ENCODE data around the gene CEP85L. TPM values are rescaled to one million over a fixed set of nuclear protein-coding genes. Genes with fewer than 3 reads are reported as not detected.

Gene CEP85L
- polyA plus RNA-seq, 1 of the 3 experiments (the other 2 are of a cell fraction) = 1.1 TPM

DNA sequence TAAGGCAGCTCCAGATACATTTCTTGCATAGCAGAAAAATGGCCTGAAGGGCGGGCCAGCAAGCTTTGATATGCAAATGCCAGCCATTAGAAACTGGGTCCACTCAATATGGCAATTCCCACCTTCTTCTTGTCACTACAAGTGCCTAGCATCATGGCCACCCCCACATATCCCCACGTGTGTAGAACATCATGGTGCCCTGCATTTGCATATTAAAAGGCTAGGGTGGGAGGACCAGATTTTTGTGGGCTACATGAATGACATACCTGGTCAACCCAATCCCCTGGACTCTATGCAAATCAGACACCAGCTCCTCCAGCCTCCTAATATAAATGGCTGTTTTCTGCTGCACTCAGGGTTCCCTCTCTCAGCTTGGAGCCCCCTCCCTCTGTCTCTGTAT, 71.6 kb downstream of the CEP85L start:
- no peaks in the 10 kb centered on the region for H3K79me2 ChIP-seq (ENCODE audit: insufficient read depth)
- TF ChIP-seq EZH2phosphoT487 (IDR thresholded peaks at IDR 0.05; ENCODE audit: borderline replicate concordance, low read depth) (no peak), EP300 (IDR thresholded peaks at IDR 0.05; ENCODE audit: borderline replicate concordance in 1 of 2, low read depth in 1 of 2, low read length in 1 of 2) (no peak), RFX5 (IDR thresholded peaks at IDR 0.05; ENCODE audit: low read length) (no peak), MEF2A (IDR thresholded peaks at IDR 0.05; ENCODE audit: borderline replicate concordance, low read depth) (no peak)
- TF ChIP-seq, protein P1, sequence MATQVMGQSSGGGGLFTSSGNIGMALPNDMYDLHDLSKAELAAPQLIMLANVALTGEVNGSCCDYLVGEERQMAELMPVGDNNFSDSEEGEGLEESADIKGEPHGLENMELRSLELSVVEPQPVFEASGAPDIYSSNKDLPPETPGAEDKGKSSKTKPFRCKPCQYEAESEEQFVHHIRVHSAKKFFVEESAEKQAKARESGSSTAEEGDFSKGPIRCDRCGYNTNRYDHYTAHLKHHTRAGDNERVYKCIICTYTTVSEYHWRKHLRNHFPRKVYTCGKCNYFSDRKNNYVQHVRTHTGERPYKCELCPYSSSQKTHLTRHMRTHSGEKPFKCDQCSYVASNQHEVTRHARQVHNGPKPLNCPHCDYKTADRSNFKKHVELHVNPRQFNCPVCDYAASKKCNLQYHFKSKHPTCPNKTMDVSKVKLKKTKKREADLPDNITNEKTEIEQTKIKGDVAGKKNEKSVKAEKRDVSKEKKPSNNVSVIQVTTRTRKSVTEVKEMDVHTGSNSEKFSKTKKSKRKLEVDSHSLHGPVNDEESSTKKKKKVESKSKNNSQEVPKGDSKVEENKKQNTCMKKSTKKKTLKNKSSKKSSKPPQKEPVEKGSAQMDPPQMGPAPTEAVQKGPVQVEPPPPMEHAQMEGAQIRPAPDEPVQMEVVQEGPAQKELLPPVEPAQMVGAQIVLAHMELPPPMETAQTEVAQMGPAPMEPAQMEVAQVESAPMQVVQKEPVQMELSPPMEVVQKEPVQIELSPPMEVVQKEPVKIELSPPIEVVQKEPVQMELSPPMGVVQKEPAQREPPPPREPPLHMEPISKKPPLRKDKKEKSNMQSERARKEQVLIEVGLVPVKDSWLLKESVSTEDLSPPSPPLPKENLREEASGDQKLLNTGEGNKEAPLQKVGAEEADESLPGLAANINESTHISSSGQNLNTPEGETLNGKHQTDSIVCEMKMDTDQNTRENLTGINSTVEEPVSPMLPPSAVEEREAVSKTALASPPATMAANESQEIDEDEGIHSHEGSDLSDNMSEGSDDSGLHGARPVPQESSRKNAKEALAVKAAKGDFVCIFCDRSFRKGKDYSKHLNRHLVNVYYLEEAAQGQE (IDR thresholded peaks at IDR 0.05; ENCODE audit: low read depth, low read length) = no peak
- no peak overlapping the region for H3K27ac ChIP-seq (ENCODE audit: low read depth in 2 of 2, low read length in 1 of 2)
- no peaks in the 10 kb centered on the region for H4K20me1 ChIP-seq (ENCODE audit: insufficient read depth)
- H3K4me2 ChIP-seq = no peak overlapping the region
- H3K36me3 ChIP-seq (replicated peaks in 1 of 2; ENCODE audit: control insufficient read depth in 1 of 2, insufficient read depth in 2 of 2, low read length in 1 of 2) = peaks cover 0 to 4% of the 10 kb centered on the region in 2 experiments
- WGBS (ENCODE audit: low lambda C conversion rate) = 89% methylated on average over 1 of the region's 2 CpGs
- ChIA-PET CTCF (interaction anchor here (0.7 to 2.1 kb wide), 15 partner anchors 9 to 604 kb away, joined by 3 to 38 read pairs (median 5); partner anchors contain the start of gene PLN), POLR2A (no interaction called here)
- 0 out of 2 replicates have a peak, but pooled peaks cover 7% of the 10 kb centered on the region for H3K9me3 ChIP-seq
- DNase-seq = no peak
- no peaks in the 10 kb centered on the region for H3F3A ChIP-seq (replicated peaks; ENCODE audit: insufficient read depth)
- no peaks in the 10 kb centered on the region for H3K9me2 ChIP-seq
- no peak overlapping the region for H2AFZ ChIP-seq (ENCODE audit: low read depth)
- no peak overlapping the region for H3K9ac ChIP-seq
- no peaks in the 10 kb centered on the region for H3K27me3 ChIP-seq (ENCODE audit: insufficient read depth)
- no peaks in the 10 kb centered on the region for H3K4me1 ChIP-seq (ENCODE audit: control insufficient read depth in 1 of 2, insufficient read depth in 2 of 2, low read depth in 1 of 2, low read length in 1 of 2)
- H3K4me3 ChIP-seq (ENCODE audit: low read depth in 2 of 2, low read length in 1 of 2) = no peak overlapping the region

DNA sequence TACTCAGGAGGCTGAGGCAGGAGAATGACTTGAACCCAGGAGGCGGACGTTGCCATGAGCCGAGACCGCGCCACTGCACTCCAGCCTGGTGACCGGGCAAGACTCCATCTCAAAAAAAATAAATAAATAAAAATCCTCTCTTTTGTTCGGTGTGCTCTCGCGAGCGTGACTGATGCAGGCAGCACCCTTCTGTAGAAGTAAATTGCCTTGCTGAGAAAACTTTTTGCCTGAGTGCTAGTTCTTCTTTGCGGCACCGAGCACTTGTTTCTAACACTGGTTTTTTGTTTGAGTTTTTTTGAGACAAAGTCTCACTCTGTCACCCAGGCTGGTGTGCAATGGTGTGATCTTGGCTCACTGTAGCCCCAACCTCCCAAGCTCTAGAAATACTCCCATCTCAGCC, 72.8 kb downstream of the CEP85L start:
- no peak overlapping the region for H3K9ac ChIP-seq
- no peak overlapping the region for H3K27ac ChIP-seq (ENCODE audit: low read depth in 2 of 2, low read length in 1 of 2)
- ChIA-PET CTCF (interaction anchor here (1.1 to 1.2 kb wide), 2 partner anchors 13 to 295 kb away, joined by 4 read pairs; no protein-coding TSS in a partner anchor), POLR2A (no interaction called here)
- H3K79me2 ChIP-seq (ENCODE audit: insufficient read depth) = 0 out of 2 replicates have a peak, but pooled peaks cover 7% of the 10 kb centered on the region
- H3K4me1 ChIP-seq (ENCODE audit: control insufficient read depth in 1 of 2, insufficient read depth in 2 of 2, low read depth in 1 of 2, low read length in 1 of 2) = no peaks in the 10 kb centered on the region
- H3K9me2 ChIP-seq = no peaks in the 10 kb centered on the region
- H3K4me2 ChIP-seq = no peak overlapping the region
- 94% methylated on average over 12 of the region's 12 CpGs for WGBS (ENCODE audit: low lambda C conversion rate)
- H3K36me3 ChIP-seq (replicated peaks in 1 of 2; ENCODE audit: control insufficient read depth in 1 of 2, insufficient read depth in 2 of 2, low read length in 1 of 2) = peaks cover 0 to 4% of the 10 kb centered on the region in 2 experiments
- H3K9me3 ChIP-seq = peaks cover 15% of the 10 kb centered on the region; the same call in 1 of the 2 replicates
- TF ChIP-seq, protein P2, sequence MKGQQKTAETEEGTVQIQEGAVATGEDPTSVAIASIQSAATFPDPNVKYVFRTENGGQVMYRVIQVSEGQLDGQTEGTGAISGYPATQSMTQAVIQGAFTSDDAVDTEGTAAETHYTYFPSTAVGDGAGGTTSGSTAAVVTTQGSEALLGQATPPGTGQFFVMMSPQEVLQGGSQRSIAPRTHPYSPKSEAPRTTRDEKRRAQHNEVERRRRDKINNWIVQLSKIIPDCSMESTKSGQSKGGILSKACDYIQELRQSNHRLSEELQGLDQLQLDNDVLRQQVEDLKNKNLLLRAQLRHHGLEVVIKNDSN (IDR thresholded peaks at IDR 0.05; ENCODE audit: borderline replicate concordance, low read depth) = no peak
- TF ChIP-seq NFIC (IDR thresholded peaks at IDR 0.05; ENCODE audit: borderline replicate concordance) = no peak
- TF ChIP-seq TAF1 (IDR thresholded peaks at IDR 0.05; ENCODE audit: borderline replicate concordance, low read depth, low read length) = no peak
- no peak for TF ChIP-seq TEAD4 (IDR thresholded peaks at IDR 0.05; ENCODE audit: borderline replicate concordance, insufficient read depth)
- TF ChIP-seq, protein P3, sequence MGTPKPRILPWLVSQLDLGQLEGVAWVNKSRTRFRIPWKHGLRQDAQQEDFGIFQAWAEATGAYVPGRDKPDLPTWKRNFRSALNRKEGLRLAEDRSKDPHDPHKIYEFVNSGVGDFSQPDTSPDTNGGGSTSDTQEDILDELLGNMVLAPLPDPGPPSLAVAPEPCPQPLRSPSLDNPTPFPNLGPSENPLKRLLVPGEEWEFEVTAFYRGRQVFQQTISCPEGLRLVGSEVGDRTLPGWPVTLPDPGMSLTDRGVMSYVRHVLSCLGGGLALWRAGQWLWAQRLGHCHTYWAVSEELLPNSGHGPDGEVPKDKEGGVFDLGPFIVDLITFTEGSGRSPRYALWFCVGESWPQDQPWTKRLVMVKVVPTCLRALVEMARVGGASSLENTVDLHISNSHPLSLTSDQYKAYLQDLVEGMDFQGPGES (IDR thresholded peaks at IDR 0.05; ENCODE audit: low read depth, low read length) = no peak
- TF ChIP-seq MXI1 (IDR thresholded peaks at IDR 0.05; ENCODE audit: low read depth, low read length) = no peak
- no peak for TF ChIP-seq FOSL2 (IDR thresholded peaks at IDR 0.05; ENCODE audit: borderline replicate concordance, low read depth)
- TF ChIP-seq TCF12 (IDR thresholded peaks at IDR 0.05) = no peak
- TF ChIP-seq MEF2A (IDR thresholded peaks at IDR 0.05; ENCODE audit: borderline replicate concordance, low read depth) = no peak
- no peak for TF ChIP-seq YY1 (IDR thresholded peaks at IDR 0.05; ENCODE audit: low read depth)
- DNase-seq = no peak
- peaks cover 6% of the 10 kb centered on the region for H3F3A ChIP-seq (replicated peaks; ENCODE audit: insufficient read depth)
- no peaks in the 10 kb centered on the region for H3K27me3 ChIP-seq (ENCODE audit: insufficient read depth)
- no peak overlapping the region for H2AFZ ChIP-seq (ENCODE audit: low read depth)
- no peak overlapping the region for H3K4me3 ChIP-seq (ENCODE audit: low read depth in 2 of 2, low read length in 1 of 2)
- H4K20me1 ChIP-seq (ENCODE audit: insufficient read depth) = no peaks in the 10 kb centered on the region

Measured in SK-N-SH (cell line).